B cell (primary cell): Measurements from ENCODE around the gene SEPTIN14.
"Not testable (repeated sequence)": the region's sequence is repeated elsewhere in the genome, so short reads cannot be mapped to it uniquely, and the experiment has no call there.

ENCODE experiments used
- CTCF ChIP-seq: fragments of 200-600 bp; IDR thresholded peaks from one replicate; pipeline ENCODE4 v1.8.0; 2022; ENCODE audit warnings: antibody characterized with exemption, mild to moderate bottlenecking
- EZH2 ChIP-seq: IDR thresholded peaks from 2 replicates; pipeline ENCODE4 v1.6.1; 2012; ENCODE audit warnings: borderline replicate concordance, low read depth, mild to moderate bottlenecking, moderate library complexity, low read length; ENCODE audit not compliant: insufficient read depth, poor library complexity, severe bottlenecking

GRCh38 chr7:55797260-55797659 is 65.3 kb downstream of the SEPTIN14 start:
- not testable (repeated sequence) for TF ChIP-seq CTCF, EZH2
